Trophoblast cell (in vitro differentiated cells and primary cell): ENCODE measurements around the gene CCL26.

ENCODE experiments used
- DNase-seq, 2 donors: peaks; one replicate each; pipeline ENCODE4 v3.0.0-alpha.2; 2016
- H2AFZ ChIP-seq: 2 replicates; pipeline ENCODE4 v1.6.1; 2013; ENCODE audit warnings: low read length, moderate library complexity, mild to moderate bottlenecking; ENCODE audit not compliant: insufficient read depth, poor library complexity
- H2AK5ac ChIP-seq: 2 replicates; pipeline ENCODE4 v1.6.1; 2013; ENCODE audit warnings: mild to moderate bottlenecking, low read length
- H2BK120ac ChIP-seq: 2 replicates; pipeline ENCODE4 v1.6.1; 2013; ENCODE audit warnings: low read length, mild to moderate bottlenecking, moderate library complexity; ENCODE audit not compliant: insufficient read depth, poor library complexity
- H2BK12ac ChIP-seq: 2 replicates; pipeline ENCODE4 v1.6.1; 2013; ENCODE audit warnings: mild to moderate bottlenecking, low read length, moderate library complexity
- H2BK5ac ChIP-seq: 2 replicates; pipeline ENCODE4 v1.6.1; 2013; ENCODE audit warnings: low read length, low read depth, moderate library complexity, mild to moderate bottlenecking; ENCODE audit not compliant: poor library complexity
- H3K14ac ChIP-seq: 2 replicates; pipeline ENCODE4 v1.6.1; 2013; ENCODE audit warnings: mild to moderate bottlenecking, low read length
- H3K18ac ChIP-seq: 2 replicates; pipeline ENCODE4 v1.6.1; 2013; ENCODE audit warnings: mild to moderate bottlenecking, low read length
- H3K23ac ChIP-seq: 2 replicates; pipeline ENCODE4 v1.6.1; 2013; ENCODE audit warnings: low read length
- H3K27ac ChIP-seq: 2 replicates; pipeline ENCODE4 v1.5.1; 2013; ENCODE audit warnings: low read depth, mild to moderate bottlenecking, inconsistent platforms, low read length, moderate library complexity
- H3K27me3 ChIP-seq: 2 replicates; pipeline ENCODE4 v1.6.1; 2013; ENCODE audit warnings: inconsistent platforms, mild to moderate bottlenecking, low read length, moderate library complexity; ENCODE audit not compliant: insufficient read depth
- H3K36me3 ChIP-seq, 2 experiments: 1 replicate in 1 of 2; 2 replicates in 1 of 2; pipeline ENCODE4 v1.6.1; 2013; ENCODE audit warnings: low read length in 2 of 2, mild to moderate bottlenecking in 2 of 2, moderate library complexity in 1 of 2; ENCODE audit not compliant: insufficient read depth in 2 of 2, control insufficient read depth in 1 of 2
- H3K4ac ChIP-seq: 2 replicates; pipeline ENCODE4 v1.6.1; 2013; ENCODE audit warnings: low read depth, mild to moderate bottlenecking, low read length, moderate library complexity
- H3K4me1 ChIP-seq, 2 experiments: 1 replicate in 1 of 2; 2 replicates in 1 of 2; pipeline ENCODE4 v1.6.1; 2013; ENCODE audit warnings: low read length in 2 of 2, mild to moderate bottlenecking in 2 of 2, moderate library complexity in 1 of 2; ENCODE audit not compliant: insufficient read depth in 2 of 2, control insufficient read depth in 1 of 2
- H3K4me2 ChIP-seq: 2 replicates; pipeline ENCODE4 v1.6.1; 2013; ENCODE audit warnings: inconsistent platforms, mild to moderate bottlenecking, low read length, moderate library complexity
- H3K4me3 ChIP-seq: 2 replicates; pipeline ENCODE4 v1.5.1; 2013; ENCODE audit warnings: mild to moderate bottlenecking, low read depth, low read length, inconsistent platforms
- H3K79me1 ChIP-seq: one replicate; pipeline ENCODE4 v1.6.1; 2013; ENCODE audit warnings: low read length
- H3K79me2 ChIP-seq: 2 replicates; pipeline ENCODE4 v1.6.1; 2013; ENCODE audit warnings: low read length, mild to moderate bottlenecking; ENCODE audit not compliant: control insufficient read depth, insufficient read depth, poor library complexity
- H3K9ac ChIP-seq: 2 replicates; pipeline ENCODE4 v1.6.1; 2013; ENCODE audit warnings: mild to moderate bottlenecking, low read length
- H3K9me3 ChIP-seq: 2 replicates; pipeline ENCODE4 v1.6.1; 2013; ENCODE audit warnings: low read depth, mild to moderate bottlenecking, control low read depth, inconsistent platforms, low read length; ENCODE audit not compliant: insufficient read depth
- H4K12ac ChIP-seq: 2 replicates; pipeline ENCODE4 v1.6.1; 2013; ENCODE audit warnings: low read depth, mild to moderate bottlenecking, low read length, moderate library complexity
- H4K8ac ChIP-seq: 2 replicates; pipeline ENCODE4 v1.6.1; 2013; ENCODE audit warnings: low read depth, mild to moderate bottlenecking, low read length, moderate library complexity
- H4K91ac ChIP-seq: one replicate; pipeline ENCODE4 v1.6.1; 2013; ENCODE audit warnings: low read depth, mild to moderate bottlenecking, low read length, moderate library complexity
- WGBS: extraction: QIAGEN DNeasy Blood & Tissue Kit; methylation state at CpG from one replicate; pipeline ENCODE4 v1.1.7; 2013; ENCODE audit warnings: missing lambda C conversion rate; ENCODE audit not compliant: insufficient read length, insufficient coverage; ENCODE audit errors: extremely low coverage; 5-methylcytosine and 5-hydroxymethylcytosine counted together

CCL26 gene

DNA sequence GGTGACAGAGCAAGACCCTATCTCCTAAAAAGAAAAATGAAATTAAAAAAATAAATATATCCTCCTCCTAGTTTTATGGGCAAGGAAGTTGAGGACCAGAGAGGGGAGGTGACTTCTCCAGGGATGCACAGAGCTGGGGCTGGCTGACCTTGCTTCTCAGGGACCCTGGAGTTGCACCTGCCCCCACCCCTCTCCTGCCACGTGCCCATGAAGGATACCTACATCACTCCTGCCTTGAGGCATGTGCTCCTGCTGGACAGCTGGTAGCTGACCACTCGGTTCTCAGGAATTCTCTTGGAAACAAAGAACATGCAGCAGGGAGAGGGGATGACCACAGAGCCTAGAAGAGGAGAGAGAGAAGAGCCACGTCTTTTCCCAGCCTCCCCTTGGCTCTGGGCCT lies 41.1 kb upstream of the CCL26 start:
- Histone ChIP-seq H3K79me2 (no peaks in the 10 kb centered on the region), H3K27me3 (no peaks in the 10 kb centered on the region), H4K91ac (no peak overlapping the region), H3K18ac (no peak overlapping the region), H3K79me1 (no peaks in the 10 kb centered on the region), H3K4me1 (no peaks in the 10 kb centered on the region), H3K36me3 (no peaks in the 10 kb centered on the region), H3K14ac (no peak overlapping the region), H3K23ac (no peak overlapping the region), H3K4me3 (no peak overlapping the region), H2BK120ac (no peak overlapping the region), H2AK5ac (no peak overlapping the region), H4K8ac (no peak overlapping the region), H2BK12ac (no peak overlapping the region), H3K9me3 (peaks cover 3% of the 10 kb centered on the region), H3K4ac (no peak overlapping the region), H4K12ac (no peak overlapping the region), H3K27ac (no peak overlapping the region), H3K9ac (no peak overlapping the region), H2BK5ac (no peak overlapping the region), H3K4me2 (no peak overlapping the region), H2AFZ (no peak overlapping the region)
- DNase-seq: no peak
- WGBS: no CpG with 5 or more reads among the region's 3 CpGs

DNA sequence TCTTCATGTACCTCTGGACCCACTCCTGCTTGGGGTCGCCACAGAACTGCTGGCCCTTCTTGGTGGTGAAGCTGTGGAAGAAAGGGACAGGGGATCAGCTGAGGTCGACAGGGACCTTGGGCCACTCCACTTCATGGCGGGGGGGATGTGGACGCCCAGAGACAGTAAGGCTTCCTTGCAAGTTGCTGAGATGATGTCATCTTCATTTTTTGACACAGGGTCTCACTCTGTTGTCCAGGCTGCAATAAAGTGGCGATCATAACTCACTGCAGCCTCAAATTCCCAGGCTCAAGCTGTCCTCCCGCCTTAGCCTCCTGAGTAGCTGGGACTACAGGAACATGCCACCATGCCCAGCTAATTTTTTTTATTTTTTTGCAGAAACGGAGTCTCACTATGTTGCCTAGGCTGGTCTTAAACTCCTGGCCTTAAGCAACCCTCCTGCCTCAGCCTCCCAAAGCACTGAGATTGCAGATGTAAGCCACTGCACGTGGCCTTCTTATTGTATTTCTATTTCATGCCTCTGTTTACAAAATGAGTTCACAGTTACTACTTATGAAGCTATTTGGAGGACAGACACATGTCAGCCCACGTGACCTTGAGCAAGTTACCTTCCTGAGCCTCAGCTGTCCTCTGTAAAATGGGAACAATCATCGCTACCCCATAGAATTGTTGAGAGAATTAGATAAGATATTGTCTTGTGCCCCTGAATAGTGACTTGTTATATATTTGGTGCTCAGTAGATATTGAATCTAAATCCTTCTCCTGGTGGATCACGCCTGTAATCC lies 40.1 kb upstream of the CCL26 start:
- H3K23ac ChIP-seq: no peak overlapping the region
- no peak overlapping the region for H4K91ac ChIP-seq
- no peak overlapping the region for H2BK120ac ChIP-seq
- DNase-seq: no peak
- no peaks in the 10 kb centered on the region for H3K4me1 ChIP-seq
- H3K9ac ChIP-seq: no peak overlapping the region
- no peak overlapping the region for H2AK5ac ChIP-seq
- no peaks in the 10 kb centered on the region for H3K27me3 ChIP-seq
- no peak overlapping the region for H3K4me2 ChIP-seq
- H4K12ac ChIP-seq: no peak overlapping the region
- H3K18ac ChIP-seq: no peak overlapping the region
- H3K27ac ChIP-seq: no peak overlapping the region
- H3K36me3 ChIP-seq: no peaks in the 10 kb centered on the region
- WGBS: no CpG with 5 or more reads among the region's 11 CpGs
- peaks cover 4% of the 10 kb centered on the region for H3K9me3 ChIP-seq
- H2BK12ac ChIP-seq: no peak overlapping the region
- no peak overlapping the region for H2BK5ac ChIP-seq
- no peak overlapping the region for H3K4me3 ChIP-seq
- no peak overlapping the region for H4K8ac ChIP-seq
- H3K14ac ChIP-seq: no peak overlapping the region
- H3K79me2 ChIP-seq: no peaks in the 10 kb centered on the region
- H3K4ac ChIP-seq: no peak overlapping the region
- no peaks in the 10 kb centered on the region for H3K79me1 ChIP-seq
- no peak overlapping the region for H2AFZ ChIP-seq

DNA sequence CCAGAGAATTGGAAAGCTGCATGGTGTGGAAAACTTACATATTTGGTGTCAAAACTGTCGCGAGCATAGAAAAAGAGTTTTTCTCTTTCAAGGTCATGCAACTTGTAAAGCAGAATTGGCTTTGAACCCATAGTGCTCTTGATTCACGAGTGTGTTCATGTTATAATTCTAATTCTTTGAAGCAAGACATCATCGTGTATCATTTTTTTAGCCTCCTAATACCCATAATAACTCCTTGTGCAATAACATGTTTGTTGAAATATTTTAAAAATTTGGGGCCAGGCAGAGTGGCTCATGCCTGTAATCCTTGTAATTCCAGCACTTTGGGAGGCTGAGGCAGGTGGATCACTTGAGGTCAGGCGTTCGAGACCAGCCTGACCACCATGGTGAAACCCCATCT lies 37.4 kb upstream of the CCL26 start:
- no peak overlapping the region for H3K4me2 ChIP-seq

DNA sequence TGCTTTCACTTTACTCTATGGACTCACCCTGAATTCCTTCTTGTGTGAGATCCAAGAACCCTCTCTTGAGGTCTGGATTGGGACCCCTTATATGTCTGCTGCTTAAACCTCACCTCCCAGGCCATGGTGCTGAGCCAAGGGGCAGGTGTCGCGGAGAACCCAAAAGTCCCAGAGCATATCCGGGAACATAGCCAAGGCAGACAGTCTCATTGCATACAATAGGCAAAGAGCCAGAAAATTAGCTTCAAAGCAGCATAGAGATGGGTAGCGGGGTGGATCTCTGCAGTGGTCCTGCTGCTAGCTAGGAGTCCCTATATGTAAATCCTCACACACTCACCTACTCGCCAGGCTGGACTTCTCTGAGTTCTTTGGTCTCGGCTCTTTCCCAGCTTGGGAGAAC lies 36.1 kb upstream of the CCL26 start:
- DNase-seq: no peak
- H3K14ac ChIP-seq: no peak overlapping the region
- H3K79me2 ChIP-seq: no peaks in the 10 kb centered on the region
- no peak overlapping the region for H3K18ac ChIP-seq
- no peaks in the 10 kb centered on the region for H3K27me3 ChIP-seq
- no peak overlapping the region for H3K4me2 ChIP-seq
- no peak overlapping the region for H2BK120ac ChIP-seq
- H3K4me1 ChIP-seq: no peaks in the 10 kb centered on the region
- no peak overlapping the region for H2AK5ac ChIP-seq
- H4K12ac ChIP-seq: no peak overlapping the region
- no peak overlapping the region for H4K91ac ChIP-seq
- H2BK5ac ChIP-seq: no peak overlapping the region
- H3K27ac ChIP-seq: no peak overlapping the region
- H3K9me3 ChIP-seq: peaks cover 11% of the 10 kb centered on the region
- no peak overlapping the region for H2AFZ ChIP-seq
- no peak overlapping the region for H4K8ac ChIP-seq
- WGBS: no CpG with 5 or more reads among the region's 6 CpGs
- H3K4ac ChIP-seq: no peak overlapping the region
- H3K9ac ChIP-seq: no peak overlapping the region
- no peak overlapping the region for H2BK12ac ChIP-seq
- H3K79me1 ChIP-seq: no peaks in the 10 kb centered on the region
- H3K23ac ChIP-seq: no peak overlapping the region
- no peaks in the 10 kb centered on the region for H3K36me3 ChIP-seq
- no peak overlapping the region for H3K4me3 ChIP-seq

More for the DNA sequence above, 37.4 kb upstream of the CCL26 start:
- Histone ChIP-seq H3K18ac (no peak overlapping the region), H3K27me3 (no peaks in the 10 kb centered on the region), H3K36me3 (no peaks in the 10 kb centered on the region), H3K14ac (no peak overlapping the region), H3K79me1 (no peaks in the 10 kb centered on the region), H2BK120ac (no peak overlapping the region), H3K9me3 (peaks cover 11% of the 10 kb centered on the region), H2BK12ac (no peak overlapping the region), H3K27ac (no peak overlapping the region), H2BK5ac (no peak overlapping the region), H4K8ac (no peak overlapping the region), H2AK5ac (no peak overlapping the region), H3K4me1 (no peaks in the 10 kb centered on the region), H3K9ac (no peak overlapping the region), H3K23ac (no peak overlapping the region), H3K4me3 (no peak overlapping the region), H2AFZ (no peak overlapping the region), H4K12ac (no peak overlapping the region), H3K4ac (no peak overlapping the region), H3K79me2 (no peaks in the 10 kb centered on the region), H4K91ac (no peak overlapping the region)
- DNase-seq: no peak
- no CpG with 5 or more reads among the region's 6 CpGs for WGBS
